Stimulated activated CD8-positive, alpha-beta memory T cell treated with anti-CD3 and anti-CD28 coated beads, Interleukin-2, amount 100 ng/mL, for 48 hours (primary cell): ENCODE data around the gene LTK.

ENCODE experiments used
- DNase-seq, 2 donors: peaks; one replicate each; pipeline ENCODE4 v3.0.0-alpha.2; 2020; ENCODE audit warnings: low read depth in 2 of 2

Gene LTK

DNA sequence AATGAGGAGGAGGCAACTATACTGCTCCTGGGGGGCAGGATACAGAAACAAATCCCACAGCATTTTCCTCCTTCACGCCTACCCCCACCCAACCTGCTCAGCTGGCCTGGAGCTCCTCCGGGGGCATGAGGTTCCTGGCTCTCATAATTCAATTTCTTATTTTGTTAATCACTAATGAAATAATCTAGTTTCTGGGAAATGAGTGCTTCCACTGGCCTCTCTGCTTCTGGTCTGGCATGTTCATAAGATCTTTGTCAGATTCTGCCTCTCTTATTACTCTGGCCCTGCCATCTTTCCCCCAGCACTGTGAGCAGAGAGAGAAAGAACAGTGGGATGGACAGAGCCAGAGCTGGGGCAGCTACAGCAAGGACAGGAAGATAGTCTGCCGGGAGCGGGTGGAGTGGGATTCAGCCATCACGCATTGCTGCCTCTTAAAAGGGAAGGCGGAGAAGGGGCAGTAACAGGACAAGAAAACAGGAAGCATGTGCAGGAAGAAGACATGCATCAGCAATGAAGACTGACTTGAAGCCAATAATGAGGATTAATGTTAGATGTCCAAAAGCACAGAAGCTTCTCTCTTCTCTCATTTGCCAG lies 16.8 kb upstream of the LTK start:
- no peak for DNase-seq

DNA sequence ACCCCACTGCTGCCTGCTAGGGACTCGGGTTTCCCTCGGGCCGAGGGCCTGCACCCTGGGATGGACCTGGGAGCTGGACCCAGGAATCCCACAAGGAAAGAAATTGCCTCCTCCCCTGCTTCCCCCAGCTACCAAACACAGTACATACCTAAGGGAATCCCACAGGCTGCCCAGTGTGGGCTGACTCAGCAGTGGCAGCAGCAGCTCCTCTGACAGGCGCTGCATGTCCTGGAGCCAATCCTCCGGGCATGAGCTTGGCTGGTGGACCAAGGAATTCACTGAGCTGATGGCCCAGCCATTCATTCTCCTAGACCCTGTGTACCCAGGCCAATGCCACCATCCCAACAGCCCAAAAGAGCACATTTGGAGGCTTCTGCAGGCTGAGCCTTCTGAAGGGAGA lies 9.5 kb upstream of the LTK start:
- no peak for DNase-seq

DNA sequence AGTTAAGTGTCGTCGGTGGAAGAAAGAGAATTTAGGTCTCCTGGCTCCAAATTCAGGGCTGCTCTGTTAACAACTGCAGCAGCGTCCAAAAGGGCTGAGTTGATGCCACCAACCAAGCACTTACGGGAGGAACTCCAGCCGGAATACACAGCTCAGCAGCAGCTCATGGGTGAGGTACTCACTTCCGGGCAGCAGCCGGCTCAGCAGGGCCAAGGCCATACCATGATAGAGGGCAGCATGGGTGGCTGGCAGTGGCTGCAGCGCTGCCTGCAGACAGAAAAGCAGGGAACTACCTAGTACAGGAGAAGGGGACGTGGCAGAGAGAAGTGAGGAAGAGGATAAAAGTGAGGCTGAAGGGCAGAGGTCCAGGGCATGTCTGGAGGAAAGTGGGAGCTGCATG lies 8.0 kb upstream of the LTK start:
- DNase-seq, result no peak

DNA sequence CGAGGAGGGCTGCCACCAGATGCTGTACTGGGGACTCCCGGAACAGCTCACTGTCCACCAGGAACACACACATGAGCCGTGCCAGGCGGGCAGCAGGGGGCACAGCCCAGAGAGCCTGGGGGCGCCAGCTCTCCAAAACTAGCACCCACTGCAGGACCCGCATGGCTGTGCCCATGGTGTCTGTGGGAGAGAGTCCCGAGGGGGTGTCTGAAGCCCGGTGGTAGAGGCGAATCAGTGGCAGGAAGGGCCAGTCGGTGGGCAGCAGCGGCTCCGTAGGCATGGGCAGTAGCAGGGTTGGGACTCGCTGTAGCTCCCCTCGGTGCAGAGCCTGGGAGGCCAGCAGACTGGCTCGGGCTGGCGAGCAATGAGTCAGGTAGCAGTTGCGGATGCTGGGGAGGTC lies 7.0 kb upstream of the LTK start:
- DNase-seq, result no peak

DNA sequence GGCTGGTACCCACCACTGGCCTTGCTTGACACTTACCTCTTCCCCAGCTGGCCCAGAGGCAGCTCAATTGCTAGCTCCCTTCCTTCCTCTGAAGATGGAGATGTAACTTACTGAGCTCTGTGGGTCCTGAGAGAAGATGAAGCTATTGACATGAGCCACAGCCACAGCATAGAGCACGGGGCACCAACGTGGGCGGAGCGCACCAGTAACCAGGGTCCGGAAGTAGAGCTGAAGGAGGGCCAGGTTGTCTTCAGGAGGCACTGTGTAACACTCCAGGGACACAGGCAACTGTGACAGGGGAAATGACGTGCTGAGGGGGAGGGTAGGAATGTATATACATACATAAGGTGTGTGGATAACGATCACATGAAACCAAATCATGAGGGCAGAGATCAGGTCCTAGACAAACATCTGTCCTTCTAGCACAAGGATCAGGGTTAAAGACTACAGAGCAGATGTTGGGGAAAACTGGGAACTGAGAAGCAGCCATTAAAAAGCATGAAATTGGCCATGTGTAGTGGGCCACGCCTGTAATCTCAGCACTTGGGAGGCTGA lies 4.3 kb upstream of the LTK start:
- DNase-seq, result no peak

DNA sequence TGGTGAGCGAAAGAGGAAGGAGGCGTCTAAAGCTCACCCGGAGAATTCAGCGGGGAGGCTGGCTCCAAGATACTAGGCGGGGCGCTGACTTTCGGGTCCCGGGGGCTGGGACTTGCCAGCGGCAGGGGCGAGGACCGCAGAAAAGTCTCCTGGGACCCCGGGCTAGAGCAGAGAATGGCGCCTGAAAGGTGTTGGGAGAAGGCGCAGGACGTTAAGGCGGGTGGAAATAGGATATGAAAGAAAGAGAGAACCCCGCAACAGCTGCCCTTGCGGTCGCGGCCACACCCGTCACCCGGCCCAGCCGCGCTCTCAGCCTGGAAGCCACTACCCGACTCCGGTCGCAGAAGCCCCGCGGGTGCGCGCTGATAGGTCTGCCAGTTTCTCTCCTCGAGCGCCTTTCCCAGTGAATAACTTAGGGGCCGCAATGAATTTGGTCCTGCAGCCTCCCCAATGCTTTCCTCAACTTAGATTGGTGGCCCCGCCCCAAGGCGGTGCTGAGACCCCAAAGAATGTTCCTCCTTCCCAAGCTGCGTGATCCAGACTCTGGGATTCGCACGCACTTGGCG lies 604 bp downstream of the LTK start:
- no peak for DNase-seq

DNA sequence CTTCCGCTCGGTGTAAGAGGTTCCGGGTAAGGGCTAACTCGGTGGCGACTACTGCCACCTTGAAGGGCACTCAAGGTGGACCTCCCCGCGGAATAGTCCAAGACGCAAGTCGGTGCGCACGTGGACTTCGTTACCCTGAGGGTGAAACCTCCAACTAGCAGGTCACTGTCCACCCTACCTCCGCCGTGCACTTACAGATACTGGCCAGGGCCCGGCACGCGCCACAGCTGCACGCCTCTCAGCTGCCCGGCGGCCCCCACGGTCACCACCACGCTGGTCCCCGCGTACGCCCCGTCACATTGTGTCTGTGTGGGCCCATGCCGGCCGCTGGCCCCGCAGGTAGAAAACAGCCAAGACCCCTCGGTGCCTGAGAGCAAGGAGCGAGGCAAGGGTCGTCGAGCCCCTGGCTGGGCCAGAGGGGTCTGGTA lies 1.1 kb downstream of the LTK start:
- no peak for DNase-seq

DNA sequence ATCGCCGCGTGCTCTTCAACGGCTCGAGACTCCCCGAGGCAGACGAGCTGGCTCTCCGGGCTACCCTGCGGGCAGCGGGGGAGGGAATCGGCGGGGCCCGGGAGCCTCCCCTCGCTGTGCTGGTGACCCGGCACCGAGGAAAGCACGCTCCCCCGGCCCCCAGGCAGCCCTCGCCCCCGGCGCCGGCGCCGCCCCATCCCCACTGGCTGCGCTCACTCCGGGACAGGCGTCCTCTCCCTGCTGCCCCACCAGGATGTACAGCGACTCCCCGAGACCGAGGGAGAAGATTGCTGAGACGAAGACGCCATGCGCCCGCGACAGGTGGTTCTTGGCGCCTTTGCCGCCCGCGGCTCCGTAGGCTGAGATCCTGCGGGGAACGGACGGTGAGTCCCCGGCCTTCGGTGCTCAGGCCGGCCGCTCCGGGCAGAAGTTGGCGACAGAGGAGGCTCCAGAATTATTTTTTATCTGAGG lies 1.7 kb downstream of the LTK start:
- no peak for DNase-seq

DNA sequence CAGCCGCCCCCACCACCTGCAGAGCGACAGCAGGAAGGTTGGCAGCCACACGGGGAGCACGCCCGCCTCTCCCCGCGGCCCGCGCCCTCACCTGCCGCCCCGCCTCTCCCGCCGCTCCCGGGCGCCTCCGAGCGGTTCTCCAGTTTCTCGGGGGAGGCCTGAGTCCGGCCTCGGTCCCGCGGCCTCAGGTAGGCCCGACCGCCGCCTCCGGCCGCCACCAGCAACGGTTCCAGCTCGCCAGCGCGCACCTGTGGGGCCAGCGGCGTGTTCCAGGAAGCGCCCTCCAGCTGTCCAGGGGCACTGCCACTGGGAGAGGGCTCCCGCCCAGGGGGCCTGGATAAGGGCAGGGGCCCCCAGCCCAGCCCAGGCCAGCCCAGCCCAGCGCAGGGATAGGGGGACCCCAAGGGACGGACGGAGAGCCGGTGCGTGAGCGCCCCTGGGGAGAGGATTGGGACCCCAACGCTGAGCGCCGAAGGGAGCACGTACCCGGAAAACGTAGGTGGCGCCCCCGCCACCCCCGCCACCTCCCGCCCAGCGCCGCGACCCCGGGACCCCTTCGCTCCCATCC lies 2.2 kb downstream of the LTK start:
- no peak for DNase-seq

DNA sequence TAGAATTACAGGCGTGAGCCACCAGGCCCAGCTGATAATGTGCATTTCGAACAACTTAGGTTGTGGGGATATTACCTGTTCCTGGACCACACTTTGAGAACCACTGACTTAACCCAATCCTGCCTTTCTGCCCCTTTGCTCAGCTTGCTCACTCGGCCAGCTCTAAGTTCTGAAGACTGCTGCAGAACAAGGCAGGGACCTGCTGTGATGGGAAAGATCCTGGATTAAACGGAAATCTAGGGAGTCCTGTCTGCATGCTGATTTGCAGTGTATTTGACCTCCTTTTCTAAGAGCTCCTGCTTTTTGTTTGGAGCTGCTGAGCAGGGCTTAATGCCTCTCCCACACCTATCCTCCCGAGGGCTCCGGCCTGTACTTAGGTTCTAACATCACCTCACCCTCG lies 2.9 kb downstream of the LTK start:
- no peak for DNase-seq

DNA sequence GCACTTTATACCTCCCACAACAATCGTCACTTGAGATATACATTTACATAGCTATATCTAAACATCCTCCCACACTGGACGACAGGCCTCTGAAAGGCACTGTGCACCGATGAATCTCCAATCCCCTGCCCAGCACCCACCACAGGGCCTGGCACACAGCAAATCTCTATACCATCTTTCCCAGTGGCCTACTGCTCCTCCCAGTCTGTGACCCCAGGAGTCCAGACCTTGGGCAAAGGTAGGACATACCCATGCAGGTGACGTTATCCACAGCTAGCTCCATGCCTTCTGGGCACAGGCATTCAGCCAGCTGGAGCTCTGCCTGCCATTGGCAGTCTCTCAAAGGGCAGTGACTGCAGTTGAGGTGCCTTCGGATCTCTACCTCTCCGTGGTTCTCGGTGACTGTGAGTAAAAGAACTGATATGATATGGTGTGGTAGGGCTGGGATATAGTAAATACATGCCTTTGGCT lies 5.8 kb downstream of the LTK start:
- no peak for DNase-seq

DNA sequence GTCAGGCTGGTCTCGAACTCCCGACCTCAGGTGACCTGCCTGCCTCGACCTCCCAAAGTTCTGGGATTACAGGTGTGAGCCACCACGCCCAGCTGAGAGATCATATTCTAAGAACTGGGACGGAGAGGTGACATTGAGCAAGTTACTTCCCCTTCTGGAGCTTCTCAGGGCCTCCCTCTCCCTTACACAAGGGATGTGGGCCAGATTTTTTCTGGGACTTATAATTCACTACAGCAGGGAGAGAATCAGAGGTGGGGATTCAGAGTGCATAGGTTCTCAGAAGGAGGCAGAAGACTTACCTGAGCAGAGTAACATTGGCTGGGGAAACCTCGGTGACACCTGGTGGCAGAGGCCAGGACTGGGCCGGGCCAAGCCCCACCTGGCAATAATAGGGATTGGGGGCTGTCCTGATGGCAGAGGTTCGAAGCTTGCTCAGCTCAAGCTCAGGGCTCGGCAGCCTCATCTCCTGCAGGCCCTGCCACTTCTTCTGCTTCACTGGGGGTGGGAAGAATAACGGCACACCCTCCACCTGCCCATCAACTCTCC lies 6.8 kb downstream of the LTK start:
- DNase-seq, result no peak

DNA sequence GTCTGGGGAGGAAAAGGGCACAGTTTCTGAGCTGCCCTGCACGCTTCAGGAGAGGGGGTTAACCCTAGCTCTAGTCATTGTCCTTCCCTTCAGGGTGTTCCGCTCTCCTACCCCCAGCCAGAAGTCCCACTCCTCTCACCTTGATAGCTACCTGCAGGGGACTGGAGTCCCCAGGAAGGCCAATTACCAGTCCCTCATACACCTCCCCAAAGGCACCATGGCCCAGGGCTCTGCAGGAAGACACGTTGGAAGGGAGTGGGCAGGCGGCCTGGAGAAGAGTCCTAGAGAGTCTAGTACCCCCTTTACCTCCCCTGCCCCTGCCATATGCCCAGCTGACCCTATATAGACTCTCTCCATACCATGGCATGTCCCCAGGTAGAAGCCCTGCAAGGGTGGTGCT lies 7.9 kb downstream of the LTK start:
- no peak for DNase-seq

DNA sequence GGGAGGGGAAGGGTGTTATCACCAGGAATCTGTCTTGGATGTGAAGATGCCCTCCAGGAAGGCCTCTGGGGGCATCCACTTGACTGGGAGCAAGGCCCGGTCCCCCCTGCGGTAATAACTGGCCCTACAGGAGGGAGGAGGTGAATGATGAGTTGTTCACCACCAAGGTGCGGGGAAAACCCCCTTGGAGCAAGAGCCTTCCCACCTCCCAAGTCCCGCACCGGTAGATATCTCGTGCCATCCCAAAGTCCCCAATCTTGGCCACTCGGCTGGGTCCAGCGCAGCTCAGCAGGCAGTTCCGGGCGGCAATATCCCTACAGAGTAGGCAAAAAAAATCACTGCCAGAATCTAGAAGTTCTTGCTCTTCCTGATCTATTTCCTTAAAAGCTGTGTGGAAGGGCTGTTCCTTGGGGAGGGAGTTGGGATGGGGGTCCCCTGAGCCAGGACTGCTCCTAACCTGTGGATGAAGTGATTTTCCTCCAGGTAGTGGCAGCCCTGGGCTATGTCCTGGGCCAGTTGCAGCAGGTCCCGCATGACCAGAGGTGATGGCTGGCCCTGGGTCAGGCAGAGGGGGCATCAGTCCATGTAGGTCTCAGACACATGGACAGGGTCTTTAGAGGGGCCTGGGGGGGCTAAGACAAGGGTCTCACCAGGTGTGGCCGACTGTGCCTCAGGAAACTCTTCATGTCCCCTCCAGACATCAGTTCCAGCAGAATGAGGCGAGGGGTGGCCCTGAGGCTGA lies 8.7 kb downstream of the LTK start:
- DNase-seq, result no peak

DNA sequence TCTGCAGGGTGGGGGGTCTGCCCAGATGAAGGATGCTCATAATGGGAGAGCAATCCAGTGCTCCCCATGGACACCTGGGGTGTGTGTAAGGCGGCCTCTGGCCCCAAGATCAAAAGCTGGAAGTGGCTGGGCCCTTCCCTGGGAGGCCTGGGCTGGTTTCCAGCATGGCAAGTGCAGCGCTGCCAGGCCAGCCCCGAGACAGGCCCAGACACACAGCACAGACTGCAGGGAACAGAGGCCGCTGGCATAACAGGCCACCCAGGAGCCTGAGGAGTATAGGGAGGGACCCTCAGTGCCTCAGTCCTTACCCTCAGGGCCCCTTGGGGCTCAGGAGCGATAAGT lies 10.0 kb downstream of the LTK start:
- no peak for DNase-seq

DNA sequence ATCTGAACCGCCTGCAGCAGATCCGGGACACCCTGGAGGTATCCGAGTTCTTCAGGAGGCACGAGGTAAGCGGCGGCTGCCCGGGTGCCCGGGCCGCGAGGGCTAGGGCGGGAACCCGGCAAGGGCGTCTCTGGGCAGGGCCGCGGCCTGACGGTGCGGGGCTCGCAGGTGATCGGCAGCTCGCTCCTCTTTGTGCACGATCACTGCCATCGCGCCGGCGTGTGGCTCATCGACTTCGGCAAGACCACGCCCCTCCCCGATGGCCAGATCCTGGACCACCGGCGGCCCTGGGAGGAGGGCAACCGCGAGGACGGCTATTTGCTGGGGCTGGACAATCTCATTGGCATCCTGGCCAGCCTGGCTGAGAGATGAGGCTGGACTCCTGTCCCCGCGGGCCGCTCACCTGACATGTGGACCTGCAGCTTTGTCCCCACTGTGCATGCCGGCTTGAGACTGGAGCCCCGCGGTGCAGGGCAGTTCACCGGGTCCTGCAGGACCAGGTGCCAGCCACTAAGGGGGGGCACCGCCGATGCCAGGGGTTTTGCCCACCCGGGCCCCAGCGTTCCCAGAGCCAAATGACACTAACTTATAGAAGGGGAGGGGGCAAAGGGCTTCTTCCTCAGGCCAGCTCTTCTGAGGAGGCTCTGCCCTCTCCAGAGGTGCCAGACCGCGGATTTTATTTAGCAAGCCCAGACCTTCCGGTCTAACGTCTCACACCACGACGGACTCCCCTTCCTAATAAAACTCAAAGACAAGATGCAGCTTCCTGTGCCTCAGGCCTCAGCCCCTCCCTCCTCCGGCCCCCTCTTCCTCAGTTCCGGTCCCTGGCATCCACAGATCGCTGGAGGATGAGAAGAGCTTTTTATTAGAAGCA lies 10.6 kb downstream of the LTK start:
- DNase-seq, result no peak

DNA sequence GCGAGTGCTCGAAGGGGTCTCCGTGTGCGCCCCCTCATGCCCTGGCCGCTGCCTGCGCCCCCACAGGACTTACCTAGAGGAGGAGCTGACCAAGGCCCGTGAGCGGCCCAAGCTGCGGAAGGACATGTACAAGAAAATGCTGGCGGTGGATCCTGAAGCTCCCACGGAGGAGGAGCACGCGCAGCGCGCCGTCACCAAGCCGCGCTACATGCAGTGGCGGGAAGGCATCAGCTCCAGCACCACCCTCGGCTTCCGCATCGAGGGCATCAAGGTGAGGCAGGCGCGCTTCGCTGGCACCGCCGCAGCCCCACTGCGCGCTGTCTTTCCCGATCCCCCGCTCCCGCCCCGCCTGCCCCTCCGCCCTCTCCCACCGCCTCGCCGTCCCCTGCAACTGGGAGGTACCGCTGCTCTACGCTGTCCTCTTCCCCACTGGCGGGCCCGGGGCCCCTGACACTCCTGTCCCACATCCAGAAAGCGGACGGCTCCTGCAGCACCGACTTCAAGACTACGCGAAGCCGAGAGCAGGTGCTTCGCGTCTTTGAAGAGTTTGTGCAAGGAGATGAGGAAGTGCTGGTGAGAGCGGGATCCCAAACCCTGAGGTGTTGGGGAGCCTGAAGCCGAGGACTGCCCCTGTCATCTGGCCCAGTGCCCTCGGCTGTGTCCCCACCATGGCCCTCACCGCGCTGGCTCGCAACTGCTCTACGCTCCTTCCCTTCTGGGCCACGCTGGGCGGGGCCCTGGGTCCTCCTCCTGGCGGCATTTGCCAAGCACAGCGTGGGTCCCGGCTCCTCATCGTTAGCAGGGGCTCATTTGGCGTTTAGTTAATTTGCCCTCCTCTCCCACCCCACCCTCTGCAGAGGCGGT lies 11.5 kb downstream of the LTK start:
- no peak for DNase-seq

DNA sequence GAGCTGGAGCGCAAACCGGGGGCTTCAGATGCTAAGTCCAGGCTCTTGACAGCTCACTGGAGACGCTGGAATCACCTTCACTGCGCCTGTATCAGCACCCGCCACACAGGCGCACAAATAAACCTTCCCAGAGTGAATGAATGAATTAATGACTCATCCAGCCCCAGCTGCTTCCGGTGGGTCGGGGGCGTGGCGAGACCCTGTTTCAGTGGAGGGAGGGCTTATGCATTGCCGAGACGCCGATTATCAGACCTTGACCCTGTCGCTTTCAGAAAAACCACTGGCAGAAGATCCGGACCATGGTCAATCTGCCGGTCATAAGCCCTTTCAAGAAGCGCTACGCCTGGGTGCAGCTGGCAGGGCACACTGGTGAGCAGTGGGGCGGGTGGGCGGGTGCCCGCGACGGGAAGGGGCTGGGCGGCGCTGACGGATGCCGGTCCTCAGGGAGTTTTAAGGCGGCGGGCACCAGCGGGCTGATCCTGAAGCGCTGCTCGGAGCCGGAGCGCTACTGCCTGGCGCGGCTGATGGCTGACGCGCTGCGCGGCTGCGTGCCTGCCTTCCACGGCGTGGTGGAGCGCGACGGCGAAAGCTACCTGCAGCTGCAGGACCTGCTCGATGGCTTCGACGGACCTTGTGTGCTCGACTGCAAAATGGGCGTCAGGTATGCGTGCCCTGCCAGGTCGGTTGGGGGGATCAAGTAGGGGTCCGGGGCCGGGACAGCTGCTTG lies 12.3 kb downstream of the LTK start:
- no peak for DNase-seq

DNA sequence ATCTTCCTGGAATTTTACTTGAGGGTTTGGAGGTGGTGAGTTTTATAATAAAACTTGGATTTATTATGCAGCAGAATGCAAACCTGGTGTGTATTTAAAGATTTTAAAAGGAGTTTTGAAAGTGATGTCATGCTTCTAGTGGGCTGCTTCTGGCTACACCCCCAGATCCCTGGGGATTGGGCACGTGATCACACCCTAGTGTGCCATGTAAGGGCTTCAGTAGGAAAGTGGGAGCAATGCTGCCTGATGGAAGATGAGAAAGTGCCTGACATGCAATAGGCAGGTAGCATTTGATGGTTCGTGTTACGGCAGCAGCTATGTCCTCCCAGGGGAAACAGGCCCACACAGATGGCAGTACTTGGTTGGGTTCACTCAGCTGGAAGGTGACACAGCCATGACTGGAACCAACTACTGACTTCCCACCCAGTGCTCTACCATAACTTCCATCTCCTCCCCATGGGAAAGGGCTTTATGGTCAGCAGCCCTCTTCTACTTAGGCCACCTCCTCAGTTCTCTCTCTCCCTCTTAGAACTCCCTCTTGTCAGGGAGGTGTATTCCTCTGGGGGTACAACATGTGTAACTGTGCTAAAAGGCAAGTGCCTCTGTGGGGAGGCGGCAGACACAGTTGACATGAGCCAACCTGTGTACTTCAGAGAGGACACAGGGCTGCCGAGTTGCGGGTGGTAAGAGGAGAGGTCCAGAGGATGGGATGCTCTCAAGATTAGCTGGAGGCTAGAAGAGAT lies 14.3 kb downstream of the LTK start:
- no peak for DNase-seq
